ENCODE measurements around the gene DAP3.

DNA sequence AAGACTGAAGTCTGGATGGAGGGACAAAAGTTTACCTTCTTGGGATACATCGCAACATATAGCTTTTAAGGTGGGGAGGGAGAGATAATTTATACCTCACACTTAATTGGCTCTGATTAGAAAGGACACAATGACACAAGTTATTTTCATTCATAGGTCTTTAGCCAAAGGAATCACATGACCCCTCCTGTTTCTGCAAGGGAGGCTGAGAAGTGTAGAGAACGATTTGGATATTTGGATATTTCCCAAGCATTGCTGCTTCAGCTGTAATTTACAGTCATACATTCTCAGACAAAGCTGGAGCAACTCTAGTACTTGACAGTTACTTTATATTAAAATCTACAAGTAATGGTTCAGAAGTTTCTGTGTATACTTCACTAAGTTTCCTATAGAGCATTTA is 24.2 kb downstream of the DAP3 start:
- TF ChIP-seq, protein P1, sequence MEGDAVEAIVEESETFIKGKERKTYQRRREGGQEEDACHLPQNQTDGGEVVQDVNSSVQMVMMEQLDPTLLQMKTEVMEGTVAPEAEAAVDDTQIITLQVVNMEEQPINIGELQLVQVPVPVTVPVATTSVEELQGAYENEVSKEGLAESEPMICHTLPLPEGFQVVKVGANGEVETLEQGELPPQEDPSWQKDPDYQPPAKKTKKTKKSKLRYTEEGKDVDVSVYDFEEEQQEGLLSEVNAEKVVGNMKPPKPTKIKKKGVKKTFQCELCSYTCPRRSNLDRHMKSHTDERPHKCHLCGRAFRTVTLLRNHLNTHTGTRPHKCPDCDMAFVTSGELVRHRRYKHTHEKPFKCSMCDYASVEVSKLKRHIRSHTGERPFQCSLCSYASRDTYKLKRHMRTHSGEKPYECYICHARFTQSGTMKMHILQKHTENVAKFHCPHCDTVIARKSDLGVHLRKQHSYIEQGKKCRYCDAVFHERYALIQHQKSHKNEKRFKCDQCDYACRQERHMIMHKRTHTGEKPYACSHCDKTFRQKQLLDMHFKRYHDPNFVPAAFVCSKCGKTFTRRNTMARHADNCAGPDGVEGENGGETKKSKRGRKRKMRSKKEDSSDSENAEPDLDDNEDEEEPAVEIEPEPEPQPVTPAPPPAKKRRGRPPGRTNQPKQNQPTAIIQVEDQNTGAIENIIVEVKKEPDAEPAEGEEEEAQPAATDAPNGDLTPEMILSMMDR (IDR thresholded peaks at IDR 0.05; ENCODE audit: low read length), result no peak
- TF ChIP-seq EZH2 (optimal IDR thresholded peaks at IDR 0.05; ENCODE audit: low read depth, low read length) (no peak), EZH2phosphoT487 (IDR thresholded peaks at IDR 0.05; ENCODE audit: low read length) (no peak)

All from MM.1S (cell line).